Stimulated activated CD8-positive, alpha-beta memory T cell treated with anti-CD3 and anti-CD28 coated beads, Interleukin-15, amount 100 ng/mL, for 4 hours (primary cell): ENCODE measurements around the gene A4GALT.
"Not testable (repeated sequence)": the region's sequence is repeated elsewhere in the genome, so short reads cannot be mapped to it uniquely, and the experiment has no call there.

ENCODE experiments used
- DNase-seq, 2 donors: peaks; one replicate each; pipeline ENCODE4 v3.0.0-alpha.2; 2020; ENCODE audit warnings: low read depth in 2 of 2

The A4GALT gene

DNA sequence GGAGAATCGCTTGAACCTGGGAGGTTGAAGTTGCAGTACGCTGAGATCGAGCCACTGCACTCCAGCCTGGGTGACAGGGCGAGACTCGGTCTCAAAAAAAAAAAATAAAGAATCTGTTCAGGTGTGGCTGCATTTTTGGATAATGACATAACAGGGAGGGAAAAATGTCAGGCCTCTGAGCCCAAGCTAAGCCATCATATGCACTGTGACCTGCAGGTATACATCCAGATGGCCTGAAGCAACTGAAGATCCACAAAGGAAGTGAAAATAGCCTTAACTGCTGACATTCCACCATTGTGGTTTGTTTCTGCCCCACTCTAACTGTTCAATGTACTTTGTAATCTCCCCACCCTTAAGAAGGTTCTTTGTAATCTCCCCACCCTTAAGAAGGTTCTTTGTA, 19.6 kb upstream of the A4GALT start:
- not testable (repeated sequence) for DNase-seq

DNA sequence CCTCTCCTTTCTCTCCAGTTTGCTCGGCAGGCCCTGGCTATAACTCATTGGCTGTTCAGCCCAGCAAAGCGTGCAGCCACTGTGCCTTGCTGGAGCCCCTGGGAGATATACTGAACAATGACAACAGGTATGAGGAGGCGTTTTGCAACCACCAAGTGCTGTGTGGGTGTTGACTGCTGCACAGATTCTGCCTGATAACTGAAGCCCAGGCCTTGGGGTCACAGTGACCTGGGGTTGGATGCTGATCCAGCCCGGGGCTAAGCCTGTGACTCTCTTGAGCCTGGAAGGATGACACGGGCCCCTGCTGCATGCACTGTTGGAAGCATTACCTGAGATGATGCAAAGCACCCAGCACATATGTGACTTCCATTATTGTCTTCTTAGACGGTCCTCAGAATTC, 13.7 kb upstream of the A4GALT start:
- DNase-seq, result no peak

DNA sequence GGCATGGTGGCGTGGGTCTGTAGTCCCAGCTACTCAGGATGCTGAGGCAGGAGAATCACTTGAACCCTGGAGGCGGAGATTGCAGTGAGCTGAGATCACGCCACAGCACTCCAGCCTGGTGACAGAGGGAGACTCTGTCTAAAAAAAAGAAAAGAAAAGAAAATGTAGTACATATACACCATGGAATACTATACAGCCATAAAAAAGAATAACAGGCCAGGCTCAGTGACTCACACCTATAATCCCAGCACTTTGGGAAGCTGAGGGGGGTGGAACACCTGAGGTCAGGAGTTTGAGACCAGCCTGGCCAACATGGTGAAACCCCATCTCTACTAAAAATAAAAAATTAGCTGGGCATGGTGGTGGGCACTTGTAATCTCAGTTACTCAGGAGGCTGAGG, 12.7 kb upstream of the A4GALT start:
- not testable (repeated sequence) for DNase-seq

DNA sequence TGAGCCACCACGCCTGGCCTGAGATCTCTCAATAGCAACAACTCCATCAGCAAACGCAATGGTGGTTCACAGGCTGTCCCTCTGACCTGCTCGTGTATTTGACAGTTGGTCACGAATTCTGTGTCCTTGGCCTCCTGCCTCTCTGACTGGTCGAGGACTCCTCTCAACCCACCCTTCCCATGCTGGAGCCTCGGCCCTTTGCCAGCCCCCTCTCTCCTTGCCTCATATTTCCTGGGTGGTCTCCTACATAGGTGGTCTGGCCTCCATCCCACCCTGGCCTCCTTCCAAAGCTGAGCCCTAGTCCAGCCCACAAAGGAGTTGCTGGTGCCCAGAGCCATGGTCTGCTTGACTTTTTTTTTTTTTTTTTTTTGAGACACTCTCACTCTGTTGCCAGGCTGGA, 11.4 kb upstream of the A4GALT start:
- no peak for DNase-seq

DNA sequence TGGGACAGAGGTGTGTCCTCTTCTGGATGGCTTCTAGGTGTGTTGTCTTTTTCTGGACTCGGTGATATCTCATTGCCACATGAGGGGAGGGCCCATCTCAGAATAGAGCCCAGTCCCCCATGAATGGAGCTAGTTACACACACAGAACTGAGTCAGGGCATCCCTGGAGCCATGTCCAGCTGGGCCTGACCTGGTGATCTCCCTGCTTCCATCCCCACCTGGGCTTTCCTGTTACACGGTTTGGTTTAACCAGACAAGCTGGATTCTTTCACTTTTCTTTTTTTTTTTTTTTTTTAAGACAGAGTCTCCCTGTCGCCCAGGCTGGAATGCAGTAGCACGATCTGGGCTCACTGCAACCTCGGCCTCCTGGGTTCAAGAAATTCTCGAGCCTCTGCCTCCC, 6.1 kb upstream of the A4GALT start:
- DNase-seq, result no peak

DNA sequence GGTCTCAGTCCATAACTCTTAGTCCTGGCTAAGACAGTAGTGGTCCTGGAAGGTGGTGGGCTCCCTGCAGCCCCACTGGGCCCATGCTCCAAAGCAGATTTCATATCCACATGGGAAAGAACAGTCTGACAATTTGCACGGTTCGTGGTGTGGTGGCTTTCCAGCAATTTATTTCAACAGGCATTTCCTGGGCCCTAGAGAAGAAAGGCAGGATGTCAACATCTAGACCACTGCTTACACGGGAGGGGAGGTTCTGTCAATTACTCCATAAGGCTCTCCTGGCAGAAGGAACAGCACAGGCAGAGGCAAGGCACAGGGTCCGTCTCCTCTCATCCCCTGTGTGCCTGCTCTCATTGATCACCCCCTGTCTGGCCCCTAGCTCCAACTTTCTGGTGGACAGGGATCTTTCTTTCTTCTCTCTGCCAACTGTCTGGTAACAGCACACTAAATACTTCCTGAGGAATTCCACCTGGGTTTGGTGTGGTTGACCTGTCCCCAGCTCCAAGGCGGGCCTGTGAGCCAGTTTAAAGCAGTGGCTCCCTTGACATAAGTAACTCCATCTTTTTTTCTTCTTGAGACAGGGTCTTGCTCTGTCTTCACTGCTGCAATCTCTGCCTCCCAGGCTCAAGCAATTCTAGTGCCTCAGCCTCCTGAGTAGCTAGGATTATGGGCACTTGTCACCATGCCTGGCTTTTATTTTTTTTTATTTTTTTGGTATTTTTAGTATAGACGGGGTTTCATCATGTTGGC, 5.1 kb upstream of the A4GALT start:
- DNase-seq, result no peak

DNA sequence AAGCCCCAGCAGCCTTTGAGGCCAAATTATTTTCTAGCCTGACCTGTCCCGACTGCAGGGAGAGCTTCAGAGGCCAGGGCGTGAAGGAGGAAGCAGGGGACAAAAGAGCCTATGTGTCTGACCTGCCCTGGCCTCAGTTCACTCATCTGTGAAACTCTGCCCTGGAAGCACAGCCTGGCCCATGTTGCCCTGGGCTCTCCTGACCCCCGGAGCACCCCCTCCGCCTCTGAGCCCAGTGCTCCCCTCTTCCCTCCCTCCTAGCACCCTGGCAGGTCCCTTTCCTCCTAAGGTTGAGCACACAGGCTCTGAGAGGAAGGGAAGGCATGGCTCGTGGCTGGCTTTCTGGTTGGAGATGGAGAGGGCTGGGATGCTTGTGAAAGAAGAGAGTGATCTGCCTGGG, 3.4 kb upstream of the A4GALT start:
- DNase-seq, result no peak

DNA sequence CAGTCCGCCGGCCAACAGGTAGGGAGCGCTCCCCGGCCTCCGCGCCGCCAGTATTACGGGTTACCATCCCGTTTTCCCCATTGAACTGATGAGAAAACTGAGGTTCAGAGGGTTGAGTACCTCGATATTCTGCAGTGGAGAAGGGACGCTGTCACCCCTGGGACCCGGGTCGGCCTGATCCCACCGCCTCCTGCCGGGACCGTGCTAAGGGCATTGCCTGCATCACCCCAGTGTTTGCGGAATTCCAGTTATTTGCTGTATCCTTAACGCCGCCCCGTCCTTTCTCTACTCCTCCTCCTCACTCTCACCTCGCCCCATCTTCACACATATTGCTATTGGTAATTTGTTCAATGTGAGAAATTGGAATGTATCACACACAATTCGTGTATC, 370 bp upstream of the A4GALT start:
- DNase-seq, result no peak

DNA sequence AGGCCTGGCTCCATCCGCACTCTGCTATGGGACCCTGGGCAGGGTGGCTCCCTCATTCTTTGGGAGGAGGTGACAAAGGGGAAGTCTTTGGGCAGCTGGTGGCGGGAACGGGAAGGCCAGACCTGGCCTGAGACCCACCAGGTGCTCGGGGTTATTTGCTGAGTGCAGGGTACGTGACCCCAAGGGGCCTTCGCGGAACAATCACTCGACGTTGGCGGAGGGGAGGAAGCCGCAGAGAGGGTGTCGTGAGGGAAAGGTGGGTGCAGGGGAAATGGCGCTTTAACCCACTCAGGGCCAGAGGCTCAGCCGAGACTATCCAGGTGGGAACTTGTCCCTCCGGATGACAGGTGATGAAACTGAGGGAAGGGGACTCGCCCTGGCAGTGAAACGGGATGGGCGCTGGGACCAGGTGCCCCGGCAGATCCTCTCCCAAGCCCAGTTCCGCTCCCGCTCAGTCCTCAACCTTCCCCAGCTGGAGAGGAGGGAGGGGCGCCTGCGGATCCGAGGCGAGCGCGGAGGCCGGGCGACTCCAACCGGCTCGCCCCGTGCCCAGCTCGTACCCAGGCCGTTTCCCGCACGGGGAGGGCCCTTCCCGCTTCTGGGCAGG, 911 bp downstream of the A4GALT start:
- no peak for DNase-seq

DNA sequence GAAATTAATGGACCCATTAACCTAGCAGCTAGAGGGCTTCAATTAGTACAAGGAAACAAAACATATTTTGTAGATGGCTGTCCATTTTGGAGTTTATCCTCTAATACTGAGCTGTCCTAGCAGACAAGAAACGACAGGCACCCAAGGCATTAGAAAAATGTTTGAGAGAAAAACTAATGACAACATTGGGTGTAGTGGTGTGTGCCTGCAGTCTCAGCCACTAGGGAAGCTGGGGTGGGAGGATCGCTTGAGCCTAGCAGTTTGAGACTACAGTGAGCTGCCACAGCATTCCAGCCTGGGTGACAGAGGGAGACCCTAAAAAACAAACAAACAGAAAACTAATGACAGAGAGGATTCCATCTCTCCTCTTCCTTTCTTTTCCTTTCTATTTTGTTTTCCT, 1.5 kb downstream of the A4GALT start:
- DNase-seq, result no peak

DNA sequence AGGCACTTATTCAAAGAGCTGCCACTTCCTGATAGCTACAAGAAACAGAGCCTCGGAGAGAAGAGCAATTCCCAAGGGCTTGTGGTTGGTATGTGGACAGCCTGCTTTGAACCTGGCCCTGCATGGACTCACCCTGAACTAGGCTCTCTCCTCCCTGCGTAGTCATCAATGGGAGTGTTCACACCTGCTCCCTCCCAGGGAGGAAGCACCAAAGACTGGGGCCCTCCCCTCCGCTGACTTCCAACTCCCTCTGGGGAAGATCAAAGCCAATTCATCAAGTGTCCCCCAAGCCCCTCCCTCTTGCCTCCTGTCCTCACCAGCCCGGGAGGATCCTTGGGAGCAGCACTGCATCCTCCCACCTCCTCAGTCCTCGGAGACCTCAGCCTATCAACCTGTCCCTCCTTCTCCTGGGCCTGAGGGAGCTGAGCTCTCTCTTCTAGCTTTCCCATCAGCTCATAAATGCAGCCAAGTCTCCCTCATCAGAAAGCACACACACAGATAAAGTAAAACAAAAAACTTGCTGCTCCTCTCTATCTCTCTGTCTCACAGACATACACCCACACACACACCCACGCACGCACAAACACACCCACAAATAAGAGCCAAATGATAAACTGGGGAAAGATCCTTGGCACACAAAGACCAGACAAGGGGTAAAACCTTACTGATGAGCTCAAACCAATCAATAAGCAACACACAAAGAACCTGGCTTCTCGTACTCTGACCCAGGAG, 3.3 kb downstream of the A4GALT start:
- DNase-seq, result no peak

DNA sequence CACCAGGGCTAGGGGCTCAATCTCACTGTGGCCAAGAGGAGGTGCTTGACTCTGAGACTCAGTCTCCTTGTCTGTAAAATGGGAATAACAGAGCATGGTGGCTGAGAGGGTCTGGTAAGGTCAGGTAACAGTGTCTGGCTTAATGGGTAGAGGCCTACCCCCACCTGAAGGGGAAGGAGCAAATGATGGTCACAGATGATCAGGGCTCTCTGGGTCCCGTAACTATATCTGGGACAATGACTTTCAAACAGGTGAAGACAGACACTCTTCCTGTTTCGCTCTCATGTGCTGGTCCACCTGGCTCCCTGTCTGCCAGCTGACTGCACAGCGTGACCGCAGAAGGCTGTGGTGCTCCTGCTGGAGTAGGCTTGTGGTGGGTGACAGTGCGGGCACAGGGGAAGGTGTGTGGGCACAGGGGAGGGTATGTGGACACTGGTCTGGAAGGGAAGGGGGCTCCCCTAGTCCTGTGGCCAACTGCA, 4.0 kb downstream of the A4GALT start:
- no peak for DNase-seq

DNA sequence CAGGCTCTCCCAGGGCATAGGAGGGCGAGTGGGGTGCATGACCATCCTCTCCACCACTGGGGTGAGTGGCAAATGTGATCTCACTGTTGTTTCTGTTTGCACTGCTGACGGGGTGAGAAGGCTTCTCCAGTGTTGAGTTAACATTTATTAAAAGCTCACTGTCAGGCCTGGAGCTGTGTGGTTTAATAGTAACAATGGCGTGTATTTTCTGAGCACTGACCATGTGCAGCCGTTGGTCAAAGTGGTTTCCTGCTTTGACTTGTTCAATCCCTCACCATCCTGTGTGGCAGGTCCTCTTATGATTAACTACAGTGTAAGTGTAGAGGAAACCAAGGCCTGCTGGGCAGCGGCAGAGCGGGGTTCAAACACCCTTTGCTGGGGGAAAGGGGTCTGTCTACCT, 4.4 kb downstream of the A4GALT start:
- DNase-seq, result no peak

DNA sequence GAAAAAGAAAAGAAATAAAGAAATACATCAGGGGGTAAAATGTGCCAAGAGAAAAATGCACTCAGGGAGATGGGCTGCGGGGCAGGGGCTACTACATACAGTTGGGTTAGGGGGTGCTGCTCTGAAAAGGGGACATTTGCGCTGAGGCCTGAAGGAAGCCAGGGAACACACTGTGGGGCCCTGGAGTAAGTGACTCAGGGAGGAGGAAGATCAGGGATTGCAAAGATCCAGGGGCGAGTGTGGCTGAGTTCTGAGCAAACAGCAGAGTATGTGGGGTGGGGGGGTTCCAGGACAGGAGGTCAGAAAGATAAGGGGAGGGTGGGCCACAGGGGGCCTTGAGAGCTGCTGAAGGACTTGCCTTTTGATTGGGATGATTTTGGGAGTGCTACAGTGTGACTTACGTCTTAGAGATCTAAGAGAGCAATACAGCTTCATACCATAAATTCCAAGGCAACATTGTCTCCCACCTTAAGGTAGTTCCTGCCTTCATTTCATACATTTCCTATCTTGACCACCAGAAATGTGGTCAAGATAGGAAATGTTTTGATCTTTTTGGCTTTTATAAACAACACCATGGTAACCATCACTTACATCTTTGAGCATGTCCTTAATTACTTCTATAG, 5.8 kb downstream of the A4GALT start:
- DNase-seq, result no peak

DNA sequence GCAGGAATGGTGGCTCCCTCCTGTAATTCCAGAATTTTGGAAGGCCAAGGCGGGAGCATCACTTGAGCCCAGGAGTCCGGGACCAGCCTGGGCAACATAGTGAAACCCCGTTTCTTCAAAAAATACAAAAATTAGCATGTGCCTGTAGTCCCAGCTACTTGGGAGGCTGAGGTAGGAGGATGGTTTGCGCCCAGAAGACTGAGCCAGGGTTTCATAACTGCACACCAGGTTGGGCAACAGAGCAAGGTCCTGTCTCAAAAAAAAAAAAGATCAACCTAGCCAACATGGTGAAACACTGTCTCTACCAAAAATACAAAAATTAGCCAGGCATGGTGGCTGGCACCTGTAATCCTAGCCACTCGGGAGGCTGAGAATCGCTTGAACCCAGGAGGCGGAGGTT, 6.4 kb downstream of the A4GALT start:
- DNase-seq, result no peak

DNA sequence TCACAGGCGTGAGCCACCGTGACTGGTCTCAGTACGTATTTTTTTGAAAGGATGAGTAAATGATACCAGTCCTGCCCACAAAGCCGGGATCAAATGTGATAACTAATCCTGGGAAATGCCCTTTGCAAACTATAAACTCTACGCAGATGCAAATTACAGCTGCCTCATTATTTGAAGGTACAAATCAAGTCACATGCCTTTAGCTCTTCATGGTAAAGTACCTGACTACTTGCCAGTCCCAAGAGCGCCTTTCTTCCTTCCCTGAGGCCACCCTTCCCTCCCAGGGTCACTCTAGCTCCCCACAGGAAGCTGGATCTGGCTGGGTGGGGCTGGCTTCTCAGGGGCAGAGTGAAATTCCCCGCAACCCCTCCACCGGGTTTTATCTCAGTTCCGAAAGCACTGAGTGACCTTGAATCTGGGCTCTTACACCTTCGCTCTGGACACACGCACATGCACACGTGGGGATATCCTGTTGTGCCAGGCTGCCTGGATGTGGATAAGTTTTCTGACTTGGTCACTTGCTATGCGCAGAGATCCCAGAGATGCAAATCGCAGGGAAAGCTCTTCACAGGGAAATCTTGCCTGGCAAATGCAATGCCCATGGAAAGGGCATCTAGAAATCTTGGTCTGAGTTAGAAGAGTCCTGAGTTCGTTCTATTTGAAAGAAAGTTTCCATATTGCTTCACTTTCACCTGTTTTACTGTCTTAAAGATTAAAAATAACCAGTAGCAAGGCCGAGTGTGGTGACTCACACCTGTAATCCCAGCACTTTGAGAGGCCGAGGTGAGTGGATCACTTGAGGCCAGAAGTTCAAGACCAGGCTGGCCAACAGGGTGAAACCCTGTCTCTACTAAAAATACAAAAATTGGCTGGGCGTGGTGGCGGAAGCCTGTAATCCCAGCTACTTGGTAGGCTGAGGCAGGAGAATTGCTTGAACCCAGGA, 8.5 kb downstream of the A4GALT start:
- no peak for DNase-seq

DNA sequence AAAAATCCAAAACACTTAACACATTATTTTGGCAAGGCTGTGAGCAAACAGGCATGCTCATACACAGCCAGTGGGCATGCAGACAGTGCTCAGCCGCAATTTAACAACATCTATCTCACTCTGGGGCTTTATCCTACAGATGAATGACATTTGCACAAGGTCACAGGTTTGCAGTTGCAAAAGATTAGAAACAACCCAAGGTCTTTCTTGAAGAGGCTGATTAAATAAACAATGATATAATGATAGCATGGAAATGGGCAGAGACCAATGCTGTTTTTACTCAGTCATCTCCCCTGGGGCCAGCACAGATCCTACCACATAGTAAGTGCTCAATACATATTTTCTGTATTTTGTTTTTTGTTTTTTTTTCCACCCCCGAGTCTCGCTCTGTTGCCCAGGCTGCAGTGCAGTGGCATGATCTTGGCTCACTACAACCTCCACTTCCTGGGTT, 9.4 kb downstream of the A4GALT start:
- DNase-seq, result no peak

DNA sequence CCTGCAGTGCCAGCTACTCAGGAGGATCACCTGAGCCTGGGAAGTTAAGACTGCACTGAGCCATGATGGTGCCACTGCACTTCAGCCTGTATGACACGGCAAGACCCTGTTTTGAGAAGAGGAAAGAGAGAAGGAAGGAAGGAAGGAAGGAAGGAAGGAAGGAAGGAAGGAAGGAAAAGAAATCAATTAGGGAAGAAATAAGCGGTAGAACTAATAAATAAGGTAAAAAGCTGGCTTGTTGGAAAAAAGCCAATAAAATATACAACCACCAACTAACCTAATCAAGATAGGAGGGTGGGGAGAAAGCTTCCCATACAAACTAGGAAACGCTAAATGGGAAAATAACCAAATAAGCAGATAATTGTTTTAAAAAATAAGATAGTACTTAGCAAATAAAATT, 12.3 kb downstream of the A4GALT start:
- DNase-seq, result no peak

DNA sequence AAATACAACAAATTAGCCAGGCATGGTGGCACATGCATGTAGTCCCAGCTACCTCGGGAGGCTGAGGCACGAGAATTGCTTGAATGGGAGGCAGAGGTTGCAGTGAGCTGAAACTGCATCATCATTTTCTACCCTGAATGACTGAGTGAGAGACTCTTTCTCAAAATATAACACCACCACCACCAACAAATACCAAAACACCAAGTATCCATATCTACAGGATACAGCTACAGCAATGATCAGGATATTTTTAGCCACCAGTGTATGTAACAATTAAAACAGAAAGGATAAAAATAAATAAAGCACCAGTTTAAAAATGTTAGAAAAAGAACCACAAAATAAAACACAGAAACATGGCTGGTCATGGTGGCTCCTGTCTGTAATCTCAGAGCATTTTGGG, 13.2 kb downstream of the A4GALT start:
- DNase-seq, result no peak

DNA sequence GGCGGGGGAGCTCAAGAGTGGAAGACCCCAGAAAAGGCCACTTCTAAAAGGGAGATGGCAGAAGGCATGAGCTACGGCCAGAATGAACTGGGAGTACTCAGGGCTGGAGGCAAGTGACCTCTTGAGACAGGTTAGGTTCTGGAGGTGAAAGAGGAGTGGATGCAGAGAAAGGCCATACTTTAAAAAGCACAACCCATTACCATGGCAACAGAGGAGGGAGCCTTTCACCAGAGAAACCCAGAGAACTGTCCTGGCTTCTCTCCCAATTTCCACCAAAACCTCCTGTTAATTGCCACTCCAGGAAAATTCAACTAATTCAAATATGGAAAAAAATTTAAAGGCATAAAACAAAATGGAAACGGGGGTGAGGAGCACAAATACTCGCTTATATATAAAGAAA, 15.8 kb downstream of the A4GALT start:
- DNase-seq, result no peak

DNA sequence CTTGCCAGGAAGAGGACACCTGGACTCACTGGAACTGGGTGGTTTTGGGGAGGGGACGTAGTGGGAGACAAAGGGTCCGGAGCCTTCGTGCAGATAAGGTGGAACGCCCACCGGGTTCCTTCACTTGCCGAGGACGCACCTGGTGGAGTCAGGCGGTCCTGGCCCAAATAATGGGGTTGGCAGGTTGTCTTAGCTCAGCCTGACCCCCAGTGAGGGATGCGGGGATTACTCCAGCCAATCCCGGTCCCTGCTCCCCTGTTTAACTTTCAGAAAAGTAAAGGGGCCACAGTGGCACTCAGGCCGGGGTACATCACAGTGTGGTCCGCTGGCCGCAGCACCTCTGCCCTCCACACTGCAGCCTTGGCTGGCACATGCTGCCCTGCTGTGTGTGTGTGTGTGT, 18.0 kb downstream of the A4GALT start:
- no peak for DNase-seq
